Measurements from ENCODE around the gene CENPU.

DNA sequence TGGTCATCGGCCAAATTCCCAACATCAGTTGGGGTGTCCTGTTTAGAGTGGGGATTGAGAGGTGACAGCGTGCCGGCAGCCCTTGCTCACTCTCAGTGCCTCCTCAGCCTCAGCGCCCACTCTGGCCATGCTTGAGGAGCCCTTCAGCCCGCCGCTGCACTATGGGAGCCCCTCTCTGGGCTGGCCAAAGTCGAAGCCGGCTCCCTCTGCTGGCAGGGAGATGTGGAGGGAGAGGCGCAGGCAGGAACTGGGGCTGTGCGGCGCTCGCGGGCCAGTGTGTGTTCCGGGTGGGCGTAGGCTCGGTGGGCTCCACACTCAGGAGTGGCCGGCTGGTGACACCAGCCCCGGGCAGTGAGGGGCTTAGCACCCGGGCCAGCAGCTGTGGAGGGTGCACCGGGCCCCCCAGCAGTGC, 7.1 kb upstream of the CENPU start:
- TF ChIP-seq MYC (IDR thresholded peaks at IDR 0.05; ENCODE audit: low read depth, low read length) (no peak), POLR2A (IDR thresholded peaks at IDR 0.05; ENCODE audit: extremely low read depth, insufficient read length) (no peak)
- TF ChIP-seq, protein P1, sequence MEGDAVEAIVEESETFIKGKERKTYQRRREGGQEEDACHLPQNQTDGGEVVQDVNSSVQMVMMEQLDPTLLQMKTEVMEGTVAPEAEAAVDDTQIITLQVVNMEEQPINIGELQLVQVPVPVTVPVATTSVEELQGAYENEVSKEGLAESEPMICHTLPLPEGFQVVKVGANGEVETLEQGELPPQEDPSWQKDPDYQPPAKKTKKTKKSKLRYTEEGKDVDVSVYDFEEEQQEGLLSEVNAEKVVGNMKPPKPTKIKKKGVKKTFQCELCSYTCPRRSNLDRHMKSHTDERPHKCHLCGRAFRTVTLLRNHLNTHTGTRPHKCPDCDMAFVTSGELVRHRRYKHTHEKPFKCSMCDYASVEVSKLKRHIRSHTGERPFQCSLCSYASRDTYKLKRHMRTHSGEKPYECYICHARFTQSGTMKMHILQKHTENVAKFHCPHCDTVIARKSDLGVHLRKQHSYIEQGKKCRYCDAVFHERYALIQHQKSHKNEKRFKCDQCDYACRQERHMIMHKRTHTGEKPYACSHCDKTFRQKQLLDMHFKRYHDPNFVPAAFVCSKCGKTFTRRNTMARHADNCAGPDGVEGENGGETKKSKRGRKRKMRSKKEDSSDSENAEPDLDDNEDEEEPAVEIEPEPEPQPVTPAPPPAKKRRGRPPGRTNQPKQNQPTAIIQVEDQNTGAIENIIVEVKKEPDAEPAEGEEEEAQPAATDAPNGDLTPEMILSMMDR (IDR thresholded peaks at IDR 0.05; ENCODE audit: low read depth, low read length) = no peak
- TF ChIP-seq, protein P2, sequence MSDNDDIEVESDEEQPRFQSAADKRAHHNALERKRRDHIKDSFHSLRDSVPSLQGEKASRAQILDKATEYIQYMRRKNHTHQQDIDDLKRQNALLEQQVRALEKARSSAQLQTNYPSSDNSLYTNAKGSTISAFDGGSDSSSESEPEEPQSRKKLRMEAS (IDR thresholded peaks at IDR 0.05; ENCODE audit: low read depth, low read length) = no peak

All from NB4 (cell line).